PFSK-1 (cell line): ENCODE measurements around the gene NLGN2.

ENCODE experiments used
- FOXP2 ChIP-seq: optimal IDR thresholded peaks from 2 replicates; pipeline ENCODE3; 2011; ENCODE audit warnings: borderline replicate concordance, control low read depth, inconsistent platforms; ENCODE audit not compliant: insufficient read depth; ENCODE audit errors: extremely low read length, extremely low read depth
- POLR2AphosphoS5 ChIP-seq: IDR thresholded peaks from 2 replicates; pipeline ENCODE4 v1.6.1; 2012; ENCODE audit warnings: low read depth, mild to moderate bottlenecking, control low read depth, low read length, moderate library complexity
- REST ChIP-seq, 2 experiments: IDR thresholded peaks; 2 replicates each; pipeline versions ENCODE4 v1.6.1 to v1.8.0; 2011 to 2012; ENCODE audit warnings: low read depth in 2 of 2, low read length in 2 of 2, control low read depth in 1 of 2, inconsistent platforms in 1 of 2, mild to moderate bottlenecking in 1 of 2, moderate library complexity in 1 of 2; ENCODE audit not compliant: insufficient read depth in 1 of 2
- SIN3A ChIP-seq: IDR thresholded peaks from 2 replicates; pipeline ENCODE4 v1.6.1; 2012; ENCODE audit warnings: mild to moderate bottlenecking, low read length, moderate library complexity, borderline replicate concordance; ENCODE audit not compliant: insufficient read depth
- TAF1 ChIP-seq: IDR thresholded peaks from 2 replicates; pipeline ENCODE4 v1.6.1; 2012; ENCODE audit warnings: low read length, control low read depth, borderline replicate concordance; ENCODE audit not compliant: insufficient read depth

NLGN2 gene

GRCh38 chr17:7414837-7415236, 7.2 kb downstream of the NLGN2 start:
- no peak for TF ChIP-seq REST (IDR thresholded peaks at IDR 0.05; ENCODE audit: insufficient read depth in 1 of 2, low read depth in 2 of 2, low read length in 2 of 2)
- TF ChIP-seq TAF1 = no peak
- no peak for TF ChIP-seq FOXP2
- TF ChIP-seq SIN3A = no peak
- no peak for TF ChIP-seq POLR2AphosphoS5

- TF ChIP-seq TAF1 (no peak), REST (IDR thresholded peaks at IDR 0.05; ENCODE audit: insufficient read depth in 1 of 2, low read depth in 2 of 2, low read length in 2 of 2) (no peak), FOXP2 (no peak), POLR2AphosphoS5 (no peak), SIN3A (no peak)
These were observed 8.1 kb downstream of the NLGN2 start for GRCh38 chr17:7415784-7416183.

- no peak for TF ChIP-seq REST (IDR thresholded peaks at IDR 0.05; ENCODE audit: insufficient read depth in 1 of 2, low read depth in 2 of 2, low read length in 2 of 2)
- TF ChIP-seq TAF1 = no peak
- no peak for TF ChIP-seq SIN3A
- no peak for TF ChIP-seq FOXP2
- no peak for TF ChIP-seq POLR2AphosphoS5
These were observed 8.7 kb downstream of the NLGN2 start for GRCh38 chr17:7416323-7416722.

- TF ChIP-seq TAF1 = no peak
- no peak for TF ChIP-seq REST (IDR thresholded peaks at IDR 0.05; ENCODE audit: insufficient read depth in 1 of 2, low read depth in 2 of 2, low read length in 2 of 2)
- no peak for TF ChIP-seq POLR2AphosphoS5
- TF ChIP-seq SIN3A = no peak
- TF ChIP-seq FOXP2 = no peak
These were observed 9.5 kb downstream of the NLGN2 start for GRCh38 chr17:7417056-7417655.

GRCh38 chr17:7418472-7419152, 11.0 kb downstream of the NLGN2 start:
- TF ChIP-seq REST (IDR thresholded peaks at IDR 0.05; ENCODE audit: insufficient read depth in 1 of 2, low read depth in 2 of 2, low read length in 2 of 2) = no peak
- TF ChIP-seq POLR2AphosphoS5 = no peak
- no peak for TF ChIP-seq SIN3A
- TF ChIP-seq TAF1 = no peak
- no peak for TF ChIP-seq FOXP2
